HG03175 (cell line): ENCODE results near the gene RNF8.
"Not testable (repeated sequence)": the region's sequence is repeated elsewhere in the genome, so short reads cannot be mapped to it uniquely, and the experiment has no call there.

ENCODE experiments used
- ATAC-seq: cut with Tn5 transposase; IDR thresholded peaks from one replicate; pipeline ENCODE4 v1.9.1; 2021; ENCODE audit warnings: mild to moderate bottlenecking, moderate library complexity; ENCODE audit not compliant: unreplicated experiment

RNF8 gene

DNA sequence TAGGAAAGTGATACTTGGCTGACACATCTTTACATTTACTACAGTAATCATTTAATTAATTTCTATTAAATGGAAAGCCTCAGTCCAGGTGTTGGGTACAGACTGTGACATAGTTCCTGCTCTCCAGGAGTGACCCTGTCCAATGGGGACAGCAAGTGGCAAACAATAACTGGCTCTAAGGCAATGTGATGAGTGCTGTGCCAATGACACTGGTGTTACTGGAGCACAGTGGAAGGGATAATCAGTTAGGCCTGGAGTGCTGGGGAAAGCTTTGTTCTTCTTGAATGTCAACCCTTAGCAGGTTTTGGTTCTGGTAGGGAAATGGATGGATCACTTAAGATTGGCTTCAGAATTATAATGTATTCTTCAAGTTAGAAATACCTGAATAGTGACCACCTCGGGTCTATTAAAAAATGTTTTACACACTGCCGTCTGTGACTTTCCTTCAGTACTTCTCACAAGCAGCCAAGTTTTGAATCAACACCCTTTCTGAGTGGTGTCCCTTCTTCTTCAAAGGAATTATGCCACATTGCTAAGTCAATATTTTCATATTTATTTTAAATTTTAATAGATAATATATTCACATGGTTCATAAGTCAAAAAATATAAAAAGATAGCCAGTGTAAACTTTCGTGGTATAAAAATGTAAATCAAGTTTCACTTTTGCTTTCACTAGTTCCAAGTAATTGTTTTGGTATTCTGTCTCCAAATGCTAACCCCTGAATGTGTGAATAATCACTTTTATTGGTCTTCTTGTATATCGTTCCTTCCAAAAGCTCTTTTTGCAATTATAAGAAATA is 88.8 kb downstream of the RNF8 start:
- ATAC-seq = no peak

DNA sequence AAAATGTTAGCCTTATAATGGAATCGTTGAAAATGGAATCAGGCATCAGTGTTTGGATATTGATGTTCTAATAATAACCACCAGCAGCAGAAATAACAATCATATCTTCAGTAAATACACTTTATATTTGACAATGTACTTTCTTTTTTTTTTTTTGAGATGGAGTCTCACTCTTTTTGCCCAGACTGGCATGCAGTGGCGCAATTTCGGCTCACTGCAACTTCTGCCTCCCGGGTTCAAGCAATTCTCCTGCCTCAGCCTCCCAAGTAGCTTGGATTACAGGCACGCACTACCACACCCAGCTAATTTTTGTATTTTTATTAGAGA is 89.4 kb downstream of the RNF8 start:
- not testable (repeated sequence) for ATAC-seq
